Sigmoid colon (tissue), 7 donors: Measurements from ENCODE around the gene DCAF15. TPM values are rescaled to one million over a fixed set of nuclear protein-coding genes. Genes with fewer than 3 reads are reported as not detected.

Experiments used
- DNase-seq: peaks from one replicate; pipeline ENCODE4 v3.0.0-alpha.2; 2019
- H3K27ac ChIP-seq, 4 donors: fragments of 200-600 bp; sonication (generic); one replicate each; pipeline ENCODE4 v1.5.1; 2016 to 2019; ENCODE audit warnings: mild to moderate bottlenecking in 1 of 4
- H3K27me3 ChIP-seq, 3 donors: fragments of 200-600 bp; sonication (generic); one replicate each; pipeline ENCODE4 v1.5.1; 2019; ENCODE audit warnings: mild to moderate bottlenecking in 1 of 3
- H3K36me3 ChIP-seq, 4 donors: fragments of 200-600 bp; sonication (generic); one replicate each; pipeline ENCODE4 v1.5.1; 2016 to 2019
- H3K4me1 ChIP-seq, 4 donors: fragments of 200-600 bp; sonication (generic); one replicate each; pipeline ENCODE4 v1.5.1; 2017 to 2019
- H3K4me3 ChIP-seq, 4 donors: fragments of 200-600 bp; sonication (generic); one replicate each; pipeline ENCODE4 v1.5.1; 2017 to 2019; ENCODE audit warnings: mild to moderate bottlenecking in 2 of 4, moderate library complexity in 1 of 4
- H3K9me3 ChIP-seq, 4 donors: fragments of 200-600 bp in 3 of 4; sonication (generic) in 3 of 4; one replicate each; pipeline versions ENCODE4 v1.5.1 to v1.6.1; 2013 to 2019
- CTCF ChIP-seq, 4 experiments: fragments of 450-650 bp in 3 of 4; fragments of 200-600 bp in 1 of 4; IDR thresholded peaks; one replicate each; pipeline ENCODE4 v1.5.1; 2016 to 2019; ENCODE audit warnings: antibody characterized with exemption in 4 of 4, mild to moderate bottlenecking in 3 of 4, moderate library complexity in 2 of 4
- EP300 ChIP-seq, 4 donors: sonication (generic); formaldehyde crosslinking; IDR thresholded peaks; one replicate each; pipeline ENCODE4 v1.6.1; 2017; ENCODE audit warnings: antibody characterized with exemption in 4 of 4
- POLR2A ChIP-seq, 2 donors: fragments of 450-650 bp; IDR thresholded peaks; one replicate each; pipeline ENCODE4 v1.6.1; 2016; ENCODE audit warnings: antibody characterized with exemption in 2 of 2, mild to moderate bottlenecking in 2 of 2, moderate library complexity in 2 of 2
- POLR2AphosphoS5 ChIP-seq, 4 donors: sonication (generic); formaldehyde crosslinking; IDR thresholded peaks; one replicate each; pipeline ENCODE4 v1.6.1; 2017; ENCODE audit warnings: antibody characterized with exemption in 4 of 4
- WGBS, 2 donors: extraction: QIAGEN DNeasy Blood & Tissue Kit; methylation state at CpG; one replicate each; pipeline ENCODE4 v1.1.7; 2013; 5-methylcytosine and 5-hydroxymethylcytosine counted together
- intact Hi-C: fragments of 100-400 bp; cut with DNase I; formaldehyde crosslinking; loops from one replicate; pipeline ENCODE4 v1.15.1; 2023
- polyA plus RNA-seq, 3 donors: library from polyadenylated mRNA; stranded (reverse); fragments of 200-250 nt; gene quantifications; one replicate each; pipeline ENCODE4 v1.2.3, GENCODE V29; 2013
- total RNA-seq, 4 donors: library from RNA; depleted of rRNA; stranded (reverse); fragments of >200 nt; gene quantifications; one replicate each; pipeline ENCODE4 v1.1.0, GENCODE V29; 2016
- donor health status: healthy with polysubstance abuse.
- donor health status: Bipolar disorder and iron deficiency.
- donor health status: healthy.

Gene DCAF15
- total and polyA plus RNA-seq, 7 donors: 7.9 to 46.2 (median 11.3) TPM

- intact Hi-C loops: no loop called here
- Histone ChIP-seq H3K4me3 (peak overlapping the region; percentile 68 to 89 (median 74)), H3K4me1 (peaks cover 0 to 24% (median 15%) of the 10 kb centered on the region in 4 donors), H3K27me3 (no peaks in the 10 kb centered on the region), H3K36me3 (peaks cover 0 to 20% (median 10%) of the 10 kb centered on the region in 4 donors), H3K9me3 (no peaks in the 10 kb centered on the region), H3K27ac (peak overlapping the region; percentile 56 to 76 (median 71))
- TF ChIP-seq POLR2AphosphoS5 (IDR thresholded peaks at IDR 0.05) (no peak), POLR2A (IDR thresholded peaks at IDR 0.05) (no peak), EP300 (IDR thresholded peaks at IDR 0.05) (no peak)
- WGBS, 2 donors: 2 to 3% methylated on average over 13 of the region's 13 CpGs
- DNase-seq: no peak
Measured at GRCh38 chr19:13906521-13906904, 45.8 kb upstream of the DCAF15 start.

GRCh38 chr19:13906910-13907309 is 45.4 kb upstream of the DCAF15 start:
- Histone ChIP-seq H3K4me3 (peak overlapping the region; percentile 68 to 89 (median 74)), H3K36me3 (peaks cover under 1 to 21% (median 10%) of the 10 kb centered on the region in 4 donors), H3K4me1 (peaks cover 0 to 24% (median 15%) of the 10 kb centered on the region in 4 donors), H3K27ac (peak overlapping the region in 1 of 4 donors; percentile 76), H3K27me3 (no peaks in the 10 kb centered on the region), H3K9me3 (no peaks in the 10 kb centered on the region)
- DNase-seq: no peak
- 70 to 90% methylated on average over 5 of the region's 5 CpGs for WGBS, 2 donors
- intact Hi-C loops: no loop called here
- TF ChIP-seq EP300 (IDR thresholded peaks at IDR 0.05) (no peak), POLR2AphosphoS5 (IDR thresholded peaks at IDR 0.05) (no peak), POLR2A (IDR thresholded peaks at IDR 0.05) (no peak), CTCF (IDR thresholded peaks at IDR 0.05) (no peak)

- DNase-seq: no peak
- intact Hi-C loops: no loop called here
Measured at GRCh38 chr19:13908674-13909073, 43.6 kb upstream of the DCAF15 start.

GRCh38 chr19:13909430-13909829 is 42.9 kb upstream of the DCAF15 start:
- H3K36me3 ChIP-seq: peaks cover 6 to 47% (median 24%) of the 10 kb centered on the region in 4 donors
- TF ChIP-seq POLR2AphosphoS5 (IDR thresholded peaks at IDR 0.05): no peak
- TF ChIP-seq POLR2A (IDR thresholded peaks at IDR 0.05): no peak
- no peak for TF ChIP-seq EP300 (IDR thresholded peaks at IDR 0.05)
- no peak for TF ChIP-seq CTCF (IDR thresholded peaks at IDR 0.05)
- H3K4me3 ChIP-seq: no peak overlapping the region
- no peak for DNase-seq
- no peaks in the 10 kb centered on the region for H3K27me3 ChIP-seq
- intact Hi-C loops: no loop called here
- H3K27ac ChIP-seq: no peak overlapping the region
- WGBS, 2 donors: 18 to 79% methylated on average over 2 of the region's 2 CpGs
- H3K4me1 ChIP-seq: peaks cover 0 to 24% (median 15%) of the 10 kb centered on the region in 4 donors
- H3K9me3 ChIP-seq: no peaks in the 10 kb centered on the region

More at GRCh38 chr19:13908674-13909073, 43.6 kb upstream of the DCAF15 start:
- Histone ChIP-seq H3K9me3 (no peaks in the 10 kb centered on the region), H3K4me3 (no peak overlapping the region), H3K4me1 (peaks cover 0 to 24% (median 15%) of the 10 kb centered on the region in 4 donors), H3K36me3 (peaks cover 6 to 39% (median 18%) of the 10 kb centered on the region in 4 donors), H3K27me3 (no peaks in the 10 kb centered on the region), H3K27ac (no peak overlapping the region)
- TF ChIP-seq POLR2AphosphoS5 (IDR thresholded peaks at IDR 0.05) (no peak), POLR2A (IDR thresholded peaks at IDR 0.05) (no peak), EP300 (IDR thresholded peaks at IDR 0.05) (no peak), CTCF (IDR thresholded peaks at IDR 0.05) (no peak)
- WGBS, 2 donors: 78 to 91% methylated on average over 8 of the region's 8 CpGs

GRCh38 chr19:13913352-13913751 is 39.0 kb upstream of the DCAF15 start:
- Histone ChIP-seq H3K9me3 (no peaks in the 10 kb centered on the region), H3K27ac (no peak overlapping the region), H3K36me3 (peaks cover 6 to 85% (median 44%) of the 10 kb centered on the region in 4 donors), H3K27me3 (no peaks in the 10 kb centered on the region), H3K4me1 (no peaks in the 10 kb centered on the region), H3K4me3 (no peak overlapping the region)
- WGBS, 2 donors: 94 to 95% methylated on average over 17 of the region's 17 CpGs
- intact Hi-C loops: no loop called here
- DNase-seq: no peak
- no peak for TF ChIP-seq CTCF (IDR thresholded peaks at IDR 0.05)
- TF ChIP-seq POLR2A (IDR thresholded peaks at IDR 0.05): no peak
- no peak for TF ChIP-seq POLR2AphosphoS5 (IDR thresholded peaks at IDR 0.05)
- TF ChIP-seq EP300 (IDR thresholded peaks at IDR 0.05): no peak
